Ishikawa (cell line): ENCODE measurements around the gene ADGRB2.

Source experiments
- TAF1 ChIP-seq: IDR thresholded peaks from 2 replicates; pipeline ENCODE4 v1.6.1; 2012; ENCODE audit warnings: low read depth, mild to moderate bottlenecking
- YY1 ChIP-seq: IDR thresholded peaks from 2 replicates; pipeline ENCODE4 v1.6.1; 2012; ENCODE audit warnings: low read depth
- TF ChIP-seq, protein P1 (sequence below): IDR thresholded peaks from 2 replicates; pipeline ENCODE4 v1.6.1; 2012

DNA sequence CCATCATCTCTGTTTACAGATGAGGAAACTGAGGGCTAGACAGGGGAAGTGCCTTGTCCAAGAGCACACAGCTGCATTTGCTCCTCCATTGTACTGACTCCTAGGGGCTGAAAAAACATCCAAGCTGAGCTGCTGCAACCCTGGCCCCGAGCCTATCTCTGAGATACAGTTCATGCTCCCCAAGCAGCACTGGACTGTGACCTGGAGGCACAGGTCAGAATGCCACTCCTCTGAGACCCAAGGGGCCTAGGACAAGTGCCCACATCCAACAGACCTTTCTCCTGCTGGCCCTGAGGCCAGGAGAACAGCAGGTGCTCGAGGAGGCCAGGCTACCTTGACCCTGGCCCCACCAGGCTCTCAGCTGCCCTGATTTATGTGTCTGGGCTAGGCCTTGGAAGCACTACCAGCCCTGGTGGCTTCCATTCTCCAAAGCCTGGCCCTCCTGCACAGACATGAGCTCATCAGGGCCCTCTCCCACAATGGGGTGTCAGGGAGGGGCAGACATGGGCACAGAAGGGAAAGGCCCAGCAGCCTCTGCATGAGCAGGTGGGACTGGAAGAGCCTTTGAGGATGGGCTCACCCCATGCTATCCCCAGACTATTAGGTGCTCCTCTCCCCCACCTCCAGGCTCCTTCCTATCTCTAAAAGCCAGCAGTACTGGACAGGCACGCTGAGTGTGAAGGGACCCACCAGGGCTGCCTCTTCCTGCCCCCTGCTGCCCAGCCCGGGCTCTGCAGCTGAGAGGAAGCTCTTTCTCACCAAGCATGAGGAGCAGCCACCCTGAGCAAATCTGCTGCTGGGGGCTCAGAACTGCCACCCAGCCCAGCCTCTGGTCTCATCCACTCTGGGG lies 18.8 kb downstream of the ADGRB2 start:
- TF ChIP-seq YY1 (no peak), TAF1 (no peak)
- TF ChIP-seq, protein P1, sequence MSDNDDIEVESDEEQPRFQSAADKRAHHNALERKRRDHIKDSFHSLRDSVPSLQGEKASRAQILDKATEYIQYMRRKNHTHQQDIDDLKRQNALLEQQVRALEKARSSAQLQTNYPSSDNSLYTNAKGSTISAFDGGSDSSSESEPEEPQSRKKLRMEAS: no peak
